ENCODE measurements around the gene MCF2.

The MCF2 gene

DNA sequence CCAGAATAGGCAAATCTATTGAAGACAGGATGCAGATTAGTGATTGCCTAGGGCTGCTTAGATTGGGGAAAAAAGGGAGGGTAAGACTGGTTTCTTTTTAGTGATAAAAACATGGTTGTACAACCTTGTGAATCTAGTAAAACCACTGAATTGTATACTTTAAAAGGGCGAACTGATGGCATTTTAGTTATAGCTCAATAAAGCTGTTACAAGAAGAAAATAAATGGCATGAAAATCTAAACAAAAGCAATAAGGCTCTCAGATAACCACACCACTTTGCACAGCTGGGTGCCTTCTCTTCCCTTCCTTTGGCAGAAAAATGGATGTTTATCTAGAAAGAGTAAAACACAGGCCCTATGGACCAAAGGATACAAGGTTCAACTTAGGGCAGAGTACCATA, 107.9 kb downstream of the MCF2 start:
- no peaks in the 10 kb centered on the region for H3K27me3 ChIP-seq (ENCODE audit: control insufficient read depth, low read length)
- no peak overlapping the region for H3K4me2 ChIP-seq (ENCODE audit: low read length)
- H4K20me1 ChIP-seq (ENCODE audit: control insufficient read depth, insufficient read depth, low read depth, low read length), result no peaks in the 10 kb centered on the region
- H3K4me1 ChIP-seq (ENCODE audit: control insufficient read depth, low read length), result no peaks in the 10 kb centered on the region
- H3K27ac ChIP-seq (ENCODE audit: low read depth, low read length), result no peak overlapping the region
- H3K4me3 ChIP-seq (ENCODE audit: low read length), result no peak overlapping the region
- no peaks in the 10 kb centered on the region for H3F3A ChIP-seq (ENCODE audit: control insufficient read depth, insufficient read depth)
- no peaks in the 10 kb centered on the region for H3K79me2 ChIP-seq (ENCODE audit: control insufficient read depth, low read length)
- H3K9me3 ChIP-seq (ENCODE audit: control insufficient read depth, insufficient read depth, low read length), result no peaks in the 10 kb centered on the region
- H3K9me2 ChIP-seq (replicated peaks; ENCODE audit: control insufficient read depth, low read length), result no peaks in the 10 kb centered on the region
- no peak for TF ChIP-seq CTCF (IDR thresholded peaks at IDR 0.05; ENCODE audit: low read depth, low read length, poor library complexity, severe bottlenecking)
- H3K36me3 ChIP-seq (ENCODE audit: control insufficient read depth, low read length), result no peaks in the 10 kb centered on the region

DNA sequence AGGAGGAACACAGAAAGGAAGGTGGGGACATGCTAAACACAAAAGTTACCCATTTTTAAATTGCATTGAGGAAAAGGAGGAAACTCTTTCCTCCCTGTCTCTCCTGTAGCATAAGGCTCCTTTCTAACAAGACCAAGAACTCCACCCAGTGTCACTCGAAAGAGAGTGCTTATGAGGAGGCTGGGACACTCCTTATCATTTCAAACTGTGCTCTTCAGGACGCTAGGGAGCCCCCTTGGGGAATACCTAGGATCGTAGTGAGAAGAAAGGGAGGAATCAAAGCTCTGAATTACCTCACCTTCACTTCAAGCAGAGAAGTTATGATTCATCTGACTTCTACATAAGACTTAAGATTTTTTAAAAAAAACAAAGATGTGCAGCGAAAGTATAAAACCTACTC, 111.9 kb downstream of the MCF2 start:
- TF ChIP-seq EZH2phosphoT487 (IDR thresholded peaks at IDR 0.05; ENCODE audit: borderline replicate concordance, low read length) (no peak), CTCF (IDR thresholded peaks at IDR 0.05; ENCODE audit: low read depth, low read length, poor library complexity, severe bottlenecking) (no peak)

DNA sequence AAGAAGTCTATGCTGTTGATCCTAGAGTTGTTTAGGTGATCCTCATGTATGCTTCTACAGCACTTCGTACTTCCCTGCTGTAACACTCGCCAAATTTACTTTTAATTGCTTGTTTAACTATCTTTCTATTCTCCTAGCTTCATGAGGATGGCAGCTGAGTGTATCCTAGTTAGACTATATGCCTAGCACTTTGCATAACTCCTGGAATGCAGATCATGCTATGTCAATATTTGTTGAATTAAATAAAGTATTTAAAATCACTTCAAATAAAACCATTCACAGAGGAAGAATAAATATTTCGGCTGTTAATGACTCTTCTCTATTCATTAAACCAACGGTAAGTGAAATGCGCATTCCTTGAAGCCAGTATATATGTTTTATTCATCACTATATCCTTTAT, 122.4 kb downstream of the MCF2 start:
- Histone ChIP-seq H4K20me1 (ENCODE audit: control insufficient read depth, insufficient read depth, low read depth, low read length) (no peaks in the 10 kb centered on the region), H3K79me2 (ENCODE audit: control insufficient read depth, low read length) (no peaks in the 10 kb centered on the region), H3K27ac (ENCODE audit: low read depth, low read length) (no peak overlapping the region), H3K4me3 (ENCODE audit: low read length) (no peak overlapping the region), H3K9me3 (ENCODE audit: control insufficient read depth, insufficient read depth, low read length) (no peaks in the 10 kb centered on the region), H3K27me3 (ENCODE audit: control insufficient read depth, low read length) (no peaks in the 10 kb centered on the region), H3K4me1 (ENCODE audit: control insufficient read depth, low read length) (no peaks in the 10 kb centered on the region), H3K36me3 (ENCODE audit: control insufficient read depth, low read length) (no peaks in the 10 kb centered on the region), H3F3A (ENCODE audit: control insufficient read depth, insufficient read depth) (no peaks in the 10 kb centered on the region), H3K4me2 (ENCODE audit: low read length) (no peak overlapping the region), H3K9me2 (replicated peaks; ENCODE audit: control insufficient read depth, low read length) (no peaks in the 10 kb centered on the region)
- TF ChIP-seq EZH2phosphoT487 (IDR thresholded peaks at IDR 0.05; ENCODE audit: borderline replicate concordance, low read length) (no peak), CTCF (IDR thresholded peaks at IDR 0.05; ENCODE audit: low read depth, low read length, poor library complexity, severe bottlenecking) (no peak)

More for the DNA sequence above, 111.9 kb downstream of the MCF2 start:
- Histone ChIP-seq H3K27ac (ENCODE audit: low read depth, low read length) (no peak overlapping the region), H3K4me1 (ENCODE audit: control insufficient read depth, low read length) (no peaks in the 10 kb centered on the region), H3K9me3 (ENCODE audit: control insufficient read depth, insufficient read depth, low read length) (no peaks in the 10 kb centered on the region), H3K36me3 (ENCODE audit: control insufficient read depth, low read length) (no peaks in the 10 kb centered on the region), H3K4me2 (ENCODE audit: low read length) (no peak overlapping the region), H3K4me3 (ENCODE audit: low read length) (no peak overlapping the region), H3K27me3 (ENCODE audit: control insufficient read depth, low read length) (no peaks in the 10 kb centered on the region), H3K9me2 (replicated peaks; ENCODE audit: control insufficient read depth, low read length) (no peaks in the 10 kb centered on the region), H4K20me1 (ENCODE audit: control insufficient read depth, insufficient read depth, low read depth, low read length) (no peaks in the 10 kb centered on the region), H3F3A (ENCODE audit: control insufficient read depth, insufficient read depth) (no peaks in the 10 kb centered on the region), H3K79me2 (ENCODE audit: control insufficient read depth, low read length) (no peaks in the 10 kb centered on the region)

GRCh38 chrX:139581068-139581467, 126.9 kb downstream of the MCF2 start:
- H3K27ac ChIP-seq (ENCODE audit: low read depth, low read length), result no peak overlapping the region
- no peaks in the 10 kb centered on the region for H4K20me1 ChIP-seq (ENCODE audit: control insufficient read depth, insufficient read depth, low read depth, low read length)
- H3F3A ChIP-seq (ENCODE audit: control insufficient read depth, insufficient read depth), result no peaks in the 10 kb centered on the region
- no peak overlapping the region for H3K4me2 ChIP-seq (ENCODE audit: low read length)
- no peaks in the 10 kb centered on the region for H3K9me2 ChIP-seq (replicated peaks; ENCODE audit: control insufficient read depth, low read length)
- no peaks in the 10 kb centered on the region for H3K79me2 ChIP-seq (ENCODE audit: control insufficient read depth, low read length)
- H3K36me3 ChIP-seq (ENCODE audit: control insufficient read depth, low read length), result no peaks in the 10 kb centered on the region
- no peaks in the 10 kb centered on the region for H3K4me1 ChIP-seq (ENCODE audit: control insufficient read depth, low read length)
- TF ChIP-seq CTCF (IDR thresholded peaks at IDR 0.05; ENCODE audit: low read depth, low read length, poor library complexity, severe bottlenecking) (no peak), EZH2phosphoT487 (IDR thresholded peaks at IDR 0.05; ENCODE audit: borderline replicate concordance, low read length) (no peak)
- H3K9me3 ChIP-seq (ENCODE audit: control insufficient read depth, insufficient read depth, low read length), result no peaks in the 10 kb centered on the region
- H3K27me3 ChIP-seq (ENCODE audit: control insufficient read depth, low read length), result no peaks in the 10 kb centered on the region
- no peak overlapping the region for H3K4me3 ChIP-seq (ENCODE audit: low read length)
